IPS DF 19.7 (cell line): ENCODE results near the gene CDH6.

Source experiments
- DNase-seq: peaks from one replicate; pipeline ENCODE4 v3.0.0-alpha.2; 2013; ENCODE audit warnings: low read depth, low spot score

Gene CDH6

DNA sequence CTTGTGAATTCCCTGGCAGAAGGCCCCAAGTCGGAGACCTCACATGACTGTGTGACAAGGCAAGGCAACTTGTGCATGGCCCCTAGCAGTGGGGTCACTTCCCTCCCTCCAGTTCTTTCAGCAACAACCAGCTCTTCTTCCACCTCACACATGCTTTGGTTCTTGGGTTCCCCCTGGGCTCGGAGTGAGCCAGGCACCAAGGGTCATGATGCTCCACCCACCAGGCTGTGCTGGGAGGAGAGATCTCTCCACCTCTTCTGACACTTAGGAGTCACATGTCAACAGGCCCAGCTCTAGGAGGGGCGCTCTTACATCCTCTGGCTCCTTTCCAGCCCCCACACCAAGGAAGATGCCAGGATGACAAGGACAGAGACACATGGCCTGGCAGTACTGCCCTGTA is 56.7 kb downstream of the CDH6 start:
- DNase-seq: no peak

DNA sequence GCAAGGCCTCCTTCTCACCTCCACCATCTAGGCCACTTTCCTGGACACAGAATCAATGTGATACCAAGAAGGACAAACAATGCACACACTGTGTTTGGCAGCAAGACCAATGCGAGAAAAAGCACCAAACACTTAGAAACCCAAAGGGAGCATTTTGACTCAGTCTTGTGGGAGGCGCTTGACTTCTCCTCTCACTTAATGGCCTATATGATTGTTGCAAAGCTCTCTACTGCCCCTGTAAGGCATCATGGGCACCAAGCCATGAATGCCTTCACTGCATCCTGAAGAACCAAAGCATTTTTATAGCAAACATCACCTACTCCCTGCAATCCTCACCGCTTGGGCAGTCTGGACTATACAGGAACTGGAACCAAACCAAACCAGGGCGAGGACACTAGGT is 57.5 kb downstream of the CDH6 start:
- DNase-seq: no peak

DNA sequence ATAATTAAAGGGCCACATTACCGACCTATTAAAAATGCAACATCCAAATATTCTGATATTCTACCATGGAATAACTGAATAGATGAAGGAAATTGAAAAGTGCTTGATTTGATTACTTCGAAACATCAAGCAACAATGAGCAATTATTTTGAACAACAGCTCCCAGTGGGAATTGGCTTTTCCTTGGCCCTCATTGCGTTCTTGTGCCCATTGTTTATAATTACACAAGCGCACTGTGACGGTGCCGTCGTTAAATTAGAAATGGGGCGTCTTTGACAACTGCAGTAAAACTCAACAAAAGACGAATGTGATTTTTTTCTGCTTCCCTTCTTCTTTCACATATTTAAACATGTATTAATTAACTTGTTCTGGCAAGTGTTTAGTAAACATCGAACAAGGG is 61.6 kb downstream of the CDH6 start:
- DNase-seq: no peak

DNA sequence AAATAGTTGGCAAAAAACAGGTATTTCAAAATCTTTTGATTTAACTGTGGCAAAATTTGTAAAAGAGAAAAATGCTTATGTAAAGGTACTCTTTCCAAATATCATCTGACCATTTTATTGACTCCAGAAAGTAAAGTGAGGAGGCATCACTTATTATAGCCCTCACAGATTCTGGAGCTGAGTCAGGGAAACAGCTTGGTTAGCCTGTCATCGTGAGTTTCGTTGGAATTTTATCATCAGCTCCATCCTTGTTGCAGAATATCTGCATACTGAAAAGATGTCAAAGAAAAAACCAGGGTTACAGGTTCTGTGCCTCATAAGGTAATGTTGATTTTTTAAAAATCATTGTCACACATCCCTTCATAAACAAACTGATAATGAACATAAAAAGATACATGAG is 74.8 kb downstream of the CDH6 start:
- DNase-seq: no peak

DNA sequence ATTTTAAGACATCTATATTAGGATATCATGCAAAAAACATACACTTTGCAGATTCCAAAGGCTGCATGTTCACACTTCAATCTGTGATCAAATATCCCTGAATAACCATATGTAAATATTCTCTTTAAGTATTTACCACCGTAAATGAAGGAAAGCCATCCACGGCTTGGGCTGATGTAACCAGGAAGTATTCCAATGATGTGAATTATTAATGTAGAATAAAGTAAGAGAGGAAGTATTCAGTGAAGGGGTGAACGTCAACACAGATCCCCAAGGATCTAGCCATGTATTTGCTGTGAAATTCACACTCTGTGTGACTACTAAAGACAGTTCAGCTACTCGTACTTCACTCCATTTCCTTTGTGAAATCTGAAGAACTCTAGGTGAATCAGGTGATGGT is 75.2 kb downstream of the CDH6 start:
- no peak for DNase-seq

DNA sequence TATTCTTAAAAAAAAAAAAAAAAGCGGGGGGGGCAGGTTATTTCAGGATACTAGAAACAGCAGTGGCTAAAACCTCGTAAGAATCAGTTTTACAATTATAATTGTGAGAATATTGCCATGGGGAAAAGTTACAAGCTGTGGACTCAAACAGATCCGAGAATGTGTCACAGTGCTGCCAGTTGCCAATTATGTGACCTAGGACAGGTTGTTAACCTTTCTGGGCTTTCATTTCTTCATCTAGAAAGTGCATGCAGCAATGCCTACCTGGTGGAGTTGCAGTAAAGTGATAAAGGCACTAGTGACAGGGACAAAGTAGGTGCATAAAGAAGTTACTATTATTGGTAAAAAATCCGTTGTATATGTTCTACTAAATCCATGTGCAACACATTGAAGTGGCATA is 75.8 kb downstream of the CDH6 start:
- DNase-seq: no peak

DNA sequence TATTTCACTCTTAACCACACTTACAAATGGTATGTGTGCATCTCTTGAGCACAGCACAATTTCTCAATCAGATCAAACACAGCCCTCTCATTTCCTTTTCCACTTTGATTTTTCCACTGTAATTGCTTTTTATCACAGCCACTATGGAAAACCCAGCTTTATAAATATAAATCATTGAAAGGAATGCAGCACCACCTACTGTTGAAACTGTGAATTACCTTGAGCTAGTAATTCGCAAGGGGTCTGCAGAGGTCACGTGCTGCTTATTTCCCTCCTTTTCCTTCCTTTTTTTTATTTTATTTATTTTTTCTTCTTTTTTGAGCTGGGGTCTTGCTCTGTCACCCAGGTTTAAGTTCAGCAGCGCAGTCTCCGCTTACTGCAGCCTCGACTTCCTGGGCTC is 76.9 kb downstream of the CDH6 start:
- DNase-seq: no peak

DNA sequence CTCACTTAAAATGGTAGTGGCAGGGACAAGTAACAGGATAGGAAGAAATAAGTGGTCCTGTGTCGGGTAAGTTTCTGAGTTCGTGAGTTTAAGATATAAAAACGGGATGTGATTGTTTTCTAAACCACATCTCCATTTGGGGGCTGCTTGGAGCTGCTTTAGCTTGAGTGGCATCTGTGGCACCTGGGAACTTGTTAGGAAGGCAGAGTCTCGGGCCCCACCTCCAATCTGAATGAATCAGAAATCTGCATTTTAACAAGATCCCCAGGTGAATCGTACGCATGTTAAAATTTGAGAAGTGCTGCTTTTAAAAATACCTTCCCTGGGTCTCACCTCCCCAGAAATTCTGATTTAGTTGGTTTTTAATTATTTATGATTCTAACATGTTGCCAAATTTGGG is 78.1 kb downstream of the CDH6 start:
- no peak for DNase-seq

DNA sequence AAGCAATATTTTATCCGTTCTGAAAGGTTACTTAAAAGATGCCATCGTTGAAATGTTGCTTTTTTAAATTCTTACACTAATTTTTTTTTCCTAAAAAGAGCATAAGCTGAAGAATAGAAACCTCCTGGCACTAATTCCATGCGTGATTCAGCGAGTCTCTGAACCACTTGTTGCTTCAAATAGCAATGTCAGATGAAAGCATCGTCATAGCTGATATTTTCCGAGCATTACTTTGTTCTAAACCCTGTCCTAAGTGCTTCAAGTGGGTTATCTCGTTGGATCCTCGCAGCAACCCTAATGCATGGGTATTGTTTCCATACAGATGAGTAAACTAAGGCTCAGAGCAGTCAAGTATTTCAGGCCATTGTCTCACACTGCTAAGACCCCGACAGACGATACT is 79.7 kb downstream of the CDH6 start:
- DNase-seq: no peak

DNA sequence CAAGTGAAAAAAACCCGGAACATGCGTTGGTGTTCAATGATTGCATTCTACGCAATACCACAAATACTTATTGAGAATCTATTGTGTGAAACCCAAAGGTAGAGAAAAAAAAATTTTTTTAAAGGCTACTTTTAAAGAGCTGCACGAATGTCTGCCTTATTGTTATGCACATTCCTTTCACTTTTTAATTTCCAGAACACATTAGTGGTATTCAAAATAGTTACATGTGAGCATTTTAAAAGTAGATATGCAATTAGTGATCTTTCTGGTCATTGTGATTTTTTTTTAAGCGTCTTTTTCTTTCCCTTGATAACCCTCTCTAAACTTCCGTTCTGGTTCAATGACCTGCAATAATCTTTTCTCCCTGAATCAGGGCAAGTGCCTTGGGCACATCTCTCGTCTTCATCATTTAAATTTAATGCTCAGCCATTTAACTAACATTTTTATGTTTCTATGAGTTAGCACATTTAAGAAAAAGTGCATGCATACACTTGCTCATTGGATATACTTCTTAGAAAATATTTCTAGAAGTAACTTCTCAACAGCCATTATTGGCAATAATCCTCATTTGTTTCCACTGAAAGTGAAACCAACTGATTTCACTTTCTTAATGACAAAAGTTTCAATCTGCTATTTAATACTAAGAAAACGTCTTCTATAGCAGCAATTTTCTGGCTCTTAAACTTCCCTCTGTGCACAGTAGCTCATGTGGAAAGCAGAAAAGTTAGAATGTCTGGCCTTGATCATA is 80.3 kb downstream of the CDH6 start:
- no peak for DNase-seq

DNA sequence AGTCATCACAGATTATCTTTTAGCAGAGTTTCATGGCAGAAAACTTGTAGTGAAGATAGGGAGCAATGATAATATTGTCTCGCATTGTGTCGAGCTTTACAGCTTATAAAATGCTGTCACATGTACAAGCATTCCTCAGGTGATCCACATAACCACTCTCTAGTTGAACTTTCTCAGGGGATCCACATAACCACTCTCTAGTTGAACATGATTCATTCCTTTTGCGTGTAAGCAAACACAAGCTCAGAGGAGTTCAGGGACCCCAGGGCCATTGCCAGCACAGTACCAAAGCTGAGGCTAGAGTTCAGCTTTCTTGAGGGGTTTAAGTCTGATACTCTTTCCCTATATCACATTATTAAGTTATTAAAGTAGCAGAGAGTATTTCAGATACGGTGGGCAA is 86.7 kb downstream of the CDH6 start:
- DNase-seq: no peak

DNA sequence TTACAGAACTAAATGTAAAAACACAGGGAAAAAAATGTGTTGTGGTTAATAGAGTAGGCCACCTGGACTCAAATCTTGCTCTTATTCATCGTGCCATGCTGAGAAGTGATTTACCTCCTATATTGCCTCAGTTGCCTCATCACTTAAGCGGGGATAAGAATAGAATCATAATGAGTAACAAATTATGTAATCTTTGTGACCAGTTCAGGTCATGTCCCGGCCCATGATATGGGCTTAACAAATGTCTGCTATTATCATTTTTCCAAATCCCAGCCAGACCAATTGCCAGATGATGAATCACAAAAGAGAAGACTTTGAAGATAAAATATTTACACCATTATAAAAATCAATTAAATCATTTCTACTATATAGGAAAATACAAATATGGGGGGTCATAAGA is 89.8 kb downstream of the CDH6 start:
- DNase-seq: no peak

DNA sequence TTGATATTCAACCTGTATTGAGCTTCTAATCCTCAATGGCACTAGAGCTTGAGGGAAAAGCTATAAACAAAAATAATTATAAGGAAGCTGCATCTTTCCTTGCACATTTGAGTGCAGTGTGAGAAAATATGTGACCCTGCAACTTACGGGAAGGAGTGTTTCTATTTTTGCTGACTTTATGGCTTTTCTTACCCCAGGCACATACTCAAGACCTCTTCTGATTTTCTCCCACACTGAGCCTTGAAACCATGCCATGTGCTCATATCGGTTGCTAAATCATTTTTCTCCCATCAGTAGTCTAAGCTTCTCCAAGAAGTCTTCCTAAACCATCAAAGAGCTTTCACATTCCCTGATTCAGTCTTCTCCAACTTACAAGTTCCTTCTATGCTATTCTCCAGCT is 91.5 kb downstream of the CDH6 start:
- DNase-seq: no peak

DNA sequence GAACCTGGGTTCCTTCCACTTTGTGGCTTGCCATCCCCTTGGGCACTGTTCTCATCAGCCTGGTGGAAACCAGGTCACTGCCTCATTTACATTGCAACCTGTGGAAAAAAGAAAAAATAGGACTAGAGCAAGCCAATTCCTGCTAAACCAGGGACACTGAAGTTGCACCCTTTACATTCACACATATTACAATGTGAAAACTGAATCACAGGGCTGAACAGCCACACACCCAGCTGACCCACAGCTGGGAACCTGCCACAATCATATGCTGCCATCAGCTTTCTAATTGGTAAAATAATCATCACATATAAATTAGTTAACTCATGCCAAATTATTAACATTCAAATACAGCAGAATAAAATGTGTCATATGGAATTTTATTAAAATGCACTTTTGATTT is 94.5 kb downstream of the CDH6 start:
- DNase-seq: no peak

DNA sequence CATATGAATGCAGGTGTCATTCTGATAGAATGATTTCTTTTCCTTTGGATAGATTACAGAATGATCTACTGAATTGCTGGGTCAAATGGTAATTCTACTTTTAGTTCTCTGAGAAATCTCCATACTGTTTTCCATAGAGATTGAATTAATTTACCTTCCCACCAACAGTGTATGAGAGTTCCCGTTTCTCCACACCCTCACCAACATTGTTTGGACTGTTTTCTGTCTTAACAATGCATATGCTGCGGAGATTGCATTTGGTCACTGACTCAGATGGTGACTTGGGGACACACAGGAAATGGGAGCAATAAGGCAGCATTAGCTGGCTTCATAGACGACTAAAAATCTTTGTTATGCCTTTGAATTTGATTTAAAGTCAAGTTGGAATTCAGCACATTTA is 95.9 kb downstream of the CDH6 start:
- no peak for DNase-seq

DNA sequence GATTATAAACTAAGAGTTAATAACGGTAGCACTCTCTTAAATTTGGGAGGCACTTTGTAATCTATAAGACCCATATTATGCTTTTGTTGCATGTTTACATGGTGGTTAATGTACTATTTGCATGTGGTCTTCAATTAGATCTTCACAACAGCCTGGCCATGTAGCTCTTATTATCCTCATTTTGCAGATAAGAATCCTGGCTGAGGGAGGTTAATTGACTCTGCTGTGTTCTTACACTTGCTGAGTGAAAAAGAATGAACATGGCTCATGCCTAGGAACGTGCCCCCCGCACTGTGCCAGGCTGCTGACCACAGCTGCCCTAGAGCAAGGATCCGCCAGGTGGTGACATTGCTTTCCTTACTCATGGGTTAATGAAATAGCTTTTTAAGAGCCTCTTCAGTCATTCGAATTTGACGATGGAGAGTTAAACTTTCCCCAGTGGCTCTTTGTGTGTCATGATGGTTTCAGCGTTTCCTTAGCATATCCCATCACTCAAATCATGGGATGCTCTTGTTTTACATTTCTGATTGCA is 97.9 kb downstream of the CDH6 start:
- DNase-seq: no peak

DNA sequence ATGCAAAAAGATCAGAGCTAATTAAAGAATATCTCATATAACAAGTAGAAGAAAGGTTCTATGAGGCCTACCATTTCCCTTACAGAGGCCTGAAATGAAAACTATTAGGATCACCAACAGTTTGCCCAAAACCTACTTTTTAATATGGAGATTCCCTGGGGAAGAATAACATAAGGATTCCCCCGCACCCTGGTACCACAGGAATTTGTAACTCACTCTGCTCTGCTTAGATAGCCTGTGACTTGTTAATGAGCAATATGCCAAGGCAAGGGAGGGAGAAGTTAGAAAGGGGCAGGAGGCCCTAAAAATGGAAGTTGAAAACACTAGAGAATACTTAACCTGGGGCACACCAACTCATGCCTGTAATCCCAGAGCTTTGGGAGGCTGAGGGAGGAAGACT is 107.0 kb downstream of the CDH6 start:
- DNase-seq: no peak

DNA sequence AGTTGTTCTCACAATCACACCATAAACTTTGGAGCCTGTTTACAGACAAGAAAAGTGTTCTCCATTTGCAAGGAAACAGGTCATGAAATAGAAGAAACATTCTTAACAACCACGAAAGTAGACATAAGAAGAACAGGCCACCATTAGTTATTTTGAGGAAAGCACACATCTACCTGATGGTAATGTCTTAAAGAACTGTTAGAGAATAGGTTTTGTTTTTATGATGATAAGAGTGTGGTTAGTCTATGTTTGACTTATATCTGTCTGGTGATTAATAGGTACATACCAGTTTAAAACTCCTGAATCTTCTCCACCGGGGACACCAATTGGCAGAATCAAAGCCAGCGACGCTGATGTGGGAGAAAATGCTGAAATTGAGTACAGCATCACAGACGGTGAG is 108.3 kb downstream of the CDH6 start:
- DNase-seq: no peak

DNA sequence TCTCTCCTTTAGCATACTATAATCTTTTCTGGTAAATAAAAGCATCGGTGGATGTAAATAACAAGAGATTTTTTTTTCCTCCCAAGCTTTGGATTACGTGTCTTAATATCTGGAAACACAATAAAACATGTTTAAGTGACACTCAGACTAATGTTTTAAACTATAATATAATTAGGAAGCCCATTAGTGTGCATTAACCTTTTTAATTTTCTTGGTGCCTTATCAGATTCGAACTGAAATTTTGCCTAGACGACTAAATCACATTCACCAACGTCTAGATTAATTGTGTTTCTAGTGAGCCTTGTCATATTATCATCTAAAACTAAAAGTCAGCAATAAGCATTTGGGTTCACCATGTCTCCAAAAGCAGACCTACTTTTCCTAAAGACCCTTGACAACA is 110.2 kb downstream of the CDH6 start:
- DNase-seq: no peak

DNA sequence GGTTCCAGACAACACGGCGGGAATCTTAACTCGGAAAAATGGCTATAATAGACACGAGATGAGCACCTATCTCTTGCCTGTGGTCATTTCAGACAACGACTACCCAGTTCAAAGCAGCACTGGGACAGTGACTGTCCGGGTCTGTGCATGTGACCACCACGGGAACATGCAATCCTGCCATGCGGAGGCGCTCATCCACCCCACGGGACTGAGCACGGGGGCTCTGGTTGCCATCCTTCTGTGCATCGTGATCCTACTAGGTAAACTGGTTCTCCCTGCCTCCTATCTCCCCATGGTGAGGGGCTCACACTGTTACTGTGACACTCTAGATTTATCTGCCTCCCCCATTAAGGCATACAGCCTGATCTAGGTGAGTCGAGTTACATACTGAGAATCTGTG is 124.2 kb downstream of the CDH6 start:
- no peak for DNase-seq

DNA sequence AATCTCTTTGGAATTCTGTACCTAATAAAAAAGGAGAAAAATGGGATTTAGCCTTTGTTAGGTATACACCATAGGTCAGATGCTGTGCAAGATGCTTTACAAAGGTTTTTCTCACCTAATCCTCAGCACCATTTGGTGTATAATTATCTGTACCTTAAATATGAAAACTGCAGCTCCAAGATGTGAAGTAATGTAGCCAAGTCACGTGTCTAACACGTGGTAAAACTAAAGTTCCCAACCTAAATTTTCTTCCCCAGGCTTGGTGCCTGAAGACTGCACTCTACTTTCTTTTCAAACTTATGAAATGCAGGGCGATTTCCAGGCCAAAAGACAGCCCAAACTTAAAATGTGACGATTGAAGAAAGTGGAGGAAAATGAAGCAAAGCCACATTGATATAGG is 125.8 kb downstream of the CDH6 start:
- DNase-seq: no peak

DNA sequence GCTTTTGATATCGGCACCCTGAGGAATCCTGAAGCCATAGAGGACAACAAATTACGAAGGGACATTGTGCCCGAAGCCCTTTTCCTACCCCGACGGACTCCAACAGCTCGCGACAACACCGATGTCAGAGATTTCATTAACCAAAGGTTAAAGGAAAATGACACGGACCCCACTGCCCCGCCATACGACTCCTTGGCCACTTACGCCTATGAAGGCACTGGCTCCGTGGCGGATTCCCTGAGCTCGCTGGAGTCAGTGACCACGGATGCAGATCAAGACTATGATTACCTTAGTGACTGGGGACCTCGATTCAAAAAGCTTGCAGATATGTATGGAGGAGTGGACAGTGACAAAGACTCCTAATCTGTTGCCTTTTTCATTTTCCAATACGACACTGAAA is 129.5 kb downstream of the CDH6 start:
- no peak for DNase-seq

DNA sequence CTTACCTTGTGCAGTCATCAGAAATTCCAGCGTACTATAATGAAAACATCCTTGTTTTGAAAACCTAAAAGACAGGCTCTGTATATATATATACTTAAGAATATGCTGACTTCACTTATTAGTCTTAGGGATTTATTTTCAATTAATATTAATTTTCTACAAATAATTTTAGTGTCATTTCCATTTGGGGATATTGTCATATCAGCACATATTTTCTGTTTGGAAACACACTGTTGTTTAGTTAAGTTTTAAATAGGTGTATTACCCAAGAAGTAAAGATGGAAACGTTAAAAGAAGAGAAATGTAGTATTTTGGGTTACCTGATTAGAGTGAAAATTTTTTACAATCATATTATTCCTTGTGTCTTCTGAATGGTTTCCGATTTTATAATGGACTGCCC is 131.4 kb downstream of the CDH6 start:
- DNase-seq: no peak
